Kidney (tissue), 22 donors: Measurements from ENCODE around the gene CARHSP1. TPM values are rescaled to one million over a fixed set of nuclear protein-coding genes. Genes with fewer than 3 reads are reported as not detected.
"Not testable (repeated sequence)": the region's sequence is repeated elsewhere in the genome, so short reads cannot be mapped to it uniquely, and the experiment has no call there.

Experiments used
- DNase-seq, 5 donors: peaks; one replicate each; pipeline ENCODE4 v3.0.0-alpha.2; 2013 to 2020
- FAIRE-seq: peaks from 2 replicates; lab custom pipeline; 2012; peaks lifted over from hg19 to GRCh38; lab: Jason Lieb, UNC
- H3K27ac ChIP-seq, 2 donors: one replicate each; pipeline ENCODE4 v1.7.0; 2013; ENCODE audit warnings: low read depth in 2 of 2, low read length in 2 of 2, inconsistent platforms in 1 of 2
- H3K27me3 ChIP-seq: one replicate; pipeline ENCODE4 v1.7.1; 2013; ENCODE audit warnings: low read length, inconsistent platforms; ENCODE audit not compliant: control insufficient read depth, insufficient read depth
- H3K36me3 ChIP-seq, 3 donors: one replicate each; pipeline versions ENCODE4 v1.7.0 to v1.7.1; 2013; ENCODE audit warnings: low read length in 3 of 3, control low read depth in 1 of 3, inconsistent platforms in 1 of 3; ENCODE audit not compliant: insufficient read depth in 3 of 3, control insufficient read depth in 2 of 3
- H3K4me1 ChIP-seq, 3 donors: one replicate each; pipeline versions ENCODE4 v1.7.0 to v1.7.1; 2013; ENCODE audit warnings: low read length in 3 of 3, inconsistent platforms in 1 of 3, low read depth in 1 of 3; ENCODE audit not compliant: control insufficient read depth in 2 of 3, insufficient read depth in 2 of 3
- H3K4me3 ChIP-seq, 3 donors: one replicate each; pipeline versions ENCODE4 v1.7.0 to v1.8.1; 2013; ENCODE audit warnings: low read length in 3 of 3, control low read depth in 1 of 3, inconsistent platforms in 1 of 3
- H3K9ac ChIP-seq, 3 donors: one replicate each; pipeline versions ENCODE4 v1.7.0 to v1.7.1; 2013; ENCODE audit warnings: low read length in 3 of 3, control low read depth in 1 of 3, inconsistent platforms in 1 of 3
- H3K9me3 ChIP-seq, 3 donors: one replicate each; pipeline versions ENCODE4 v1.7.0 to v1.7.1; 2013; ENCODE audit warnings: low read length in 3 of 3, control low read depth in 1 of 3, inconsistent platforms in 1 of 3; ENCODE audit not compliant: control insufficient read depth in 2 of 3, insufficient read depth in 1 of 3
- CTCF ChIP-seq: IDR thresholded peaks from 3 replicates; pipeline ENCODE4 v1.5.1; 2012; ENCODE audit warnings: mild to moderate bottlenecking, moderate library complexity, borderline replicate concordance; ENCODE audit not compliant: insufficient read depth; ENCODE audit errors: extremely low read depth
- intact Hi-C: fragments of 100-400 bp; cut with DNase I; formaldehyde crosslinking; loops from one replicate; pipeline ENCODE4 v1.11.1; 2022
- long read RNA-seq, 10 donors: library from polyadenylated mRNA in 1 of 10; unstranded in 1 of 10; transcript quantifications; one replicate each; pipeline ENCODE4 v2.0.0 and lab custom pipeline, GENCODE V29; 2021 to 2026
- polyA plus RNA-seq: library from polyadenylated mRNA; stranded (reverse); fragments of 350-450 nt; fragmentation: Illumina TruSeq; extraction: RNeasy Lipid Tissue Mini Kit (QIAGEN cat#74804); gene quantifications from one replicate; pipeline ENCODE4 v1.2.3, GENCODE V29; 2014; ENCODE audit warnings: low read depth, low replicate concordance; ENCODE audit not compliant: insufficient read depth
- total RNA-seq: library from RNA; stranded (reverse); fragmentation: NEBNext Ultra II Directional; extraction: Animal tissue kit (Norgen Biotek cat#: 25700); gene quantifications from one replicate; pipeline ENCODE4 v1.2.1, GENCODE V29; 2021
- donor health status: control.
- donor health status: control.
- donor health status: control.
- donor health status: control.
- donor health status: control.
- donor health status: DM: yes; HTN: yes; CAD: no.
- donor health status: Normal renal cell carcinoma (clear cell type).

CARHSP1 gene
- total RNA-seq (134 TPM), polyA plus RNA-seq (130 TPM)
- long read RNA-seq, donor 1, transcript CARHSP1-201 (4 exons, 746 nt) = major isoform, 25 of 60 reads
- long read RNA-seq, donor 1, partial matches to known transcripts = 33 of 60 reads
- long read RNA-seq, donor 1, other reads (novel, unspliced or antisense) = 0 of 60 reads
- long read RNA-seq, donor 2, transcript CARHSP1-201 (4 exons, 746 nt) = major isoform, 35 of 62 reads
- long read RNA-seq, donor 2, partial matches to known transcripts = 26 of 62 reads
- long read RNA-seq, donor 2, other reads (novel, unspliced or antisense) = 0 of 62 reads
- long read RNA-seq, donor 3, transcript CARHSP1-201 (4 exons, 746 nt) = major isoform, 44 of 77 reads
- long read RNA-seq, donor 3, partial matches to known transcripts = 29 of 77 reads
- long read RNA-seq, donor 3, other reads (novel, unspliced or antisense) = 0 of 77 reads
- long read RNA-seq, donor 4, transcript CARHSP1-201 (4 exons, 746 nt) = major isoform, 24 of 31 reads
- long read RNA-seq, donor 4, partial matches to known transcripts = 5 of 31 reads
- long read RNA-seq, donor 4, other reads (novel, unspliced or antisense) = 0 of 31 reads
- long read RNA-seq, donor 5, transcript CARHSP1-201 (4 exons, 746 nt) = major isoform, 5 of 5 reads
- long read RNA-seq, donor 5, partial matches to known transcripts = 0 of 5 reads
- long read RNA-seq, donor 5, other reads (novel, unspliced or antisense) = 0 of 5 reads
- long read RNA-seq, donor 6, transcript CARHSP1-201 (4 exons, 746 nt) = major isoform, 71 of 106 reads
- long read RNA-seq, donor 6, partial matches to known transcripts = 32 of 106 reads
- long read RNA-seq, donor 6, other reads (novel, unspliced or antisense) = 0 of 106 reads
- long read RNA-seq, donor 7, transcript CARHSP1-201 (4 exons, 746 nt) = major isoform, 61 of 152 reads
- long read RNA-seq, donor 7, partial matches to known transcripts = 12 of 152 reads
- long read RNA-seq, donor 7, other reads (novel, unspliced or antisense) = 76 of 152 reads
- long read RNA-seq, donor 8, transcript CARHSP1-201 (4 exons, 746 nt) = major isoform, 30 of 64 reads
- long read RNA-seq, donor 8, partial matches to known transcripts = 33 of 64 reads
- long read RNA-seq, donor 8, other reads (novel, unspliced or antisense) = 0 of 64 reads
- long read RNA-seq, donor 9, transcript CARHSP1-201 (4 exons, 746 nt) = major isoform, 6 of 42 reads
- long read RNA-seq, donor 9, partial matches to known transcripts = 34 of 42 reads
- long read RNA-seq, donor 9, other reads (novel, unspliced or antisense) = 0 of 42 reads
- long read RNA-seq, donor 10, transcript CARHSP1-201 (4 exons, 746 nt) = major isoform, 33 of 63 reads
- long read RNA-seq, donor 10, partial matches to known transcripts = 28 of 63 reads
- long read RNA-seq, donor 10, other reads (novel, unspliced or antisense) = 0 of 63 reads

- H3K4me3 ChIP-seq = peak within 1 kb of the TSS; percentile 66 to 86 (median 83)
- intact Hi-C loops = no loop called here
- no peaks in the 10 kb centered on the region for H3K27me3 ChIP-seq
- no peaks in the 10 kb centered on the region for H3K36me3 ChIP-seq
- peak; percentile 93 to 97 (median 96) for DNase-seq
- FAIRE-seq = no peak
- H3K9ac ChIP-seq = peak within 1 kb of the TSS; percentile 18 to 76 (median 20)
- peak within 1 kb of the TSS; percentile 76 to 85 for H3K27ac ChIP-seq
- no peaks in the 10 kb centered on the region for H3K9me3 ChIP-seq
- peaks cover 0 to 30% (median 18%) of the 10 kb centered on the region in 3 donors for H3K4me1 ChIP-seq
- TF ChIP-seq CTCF = no peak
These were observed at the start of gene CARHSP1 for GRCh38 chr16:8868416-8869211. Gene CARHSP1, minus strand, starts transcription at chr16:8869006. Its CDS starts 9,678 bp downstream, at chr16:8859328.

GRCh38 chr16:8917336-8917735 lies 48.5 kb upstream of the CARHSP1 start:
- H3K9ac ChIP-seq, FAIRE-seq, H3K9me3 ChIP-seq, H3K4me1 ChIP-seq, intact Hi-C loops, H3K27me3 ChIP-seq, H3K4me3 ChIP-seq, DNase-seq, H3K27ac ChIP-seq: not testable (repeated sequence)
- peaks cover 4 to 51% (median 33%) of the 10 kb centered on the region in 3 donors for H3K36me3 ChIP-seq

- intact Hi-C loops = no loop called here
- no peak overlapping the region for H3K4me3 ChIP-seq
- no peaks in the 10 kb centered on the region for H3K9me3 ChIP-seq
- peaks cover 4 to 49% (median 31%) of the 10 kb centered on the region in 3 donors for H3K36me3 ChIP-seq
- DNase-seq (no peak), FAIRE-seq (no peak)
- H3K4me1 ChIP-seq = peaks cover 0 to 3% (median 0%) of the 10 kb centered on the region in 3 donors
- TF ChIP-seq CTCF = no peak
- H3K27me3 ChIP-seq = no peaks in the 10 kb centered on the region
- H3K27ac ChIP-seq = no peak overlapping the region
- H3K9ac ChIP-seq = no peak overlapping the region
These were observed 47.9 kb upstream of the CARHSP1 start for GRCh38 chr16:8916541-8917225.
